GM21447 (cell line): ENCODE measurements around the gene UGT2B7.
"Not testable (repeated sequence)": the region's sequence is repeated elsewhere in the genome, so short reads cannot be mapped to it uniquely, and the experiment has no call there.

Experiments
- ATAC-seq: cut with Tn5 transposase; IDR thresholded peaks from one replicate; pipeline ENCODE4 v1.9.1; 2021; ENCODE audit not compliant: unreplicated experiment

The UGT2B7 gene

GRCh38 chr4:69078852-69079251 is 17.4 kb upstream of the UGT2B7 start:
- no peak for ATAC-seq

GRCh38 chr4:69088473-69088872 is 7.8 kb upstream of the UGT2B7 start:
- no peak for ATAC-seq

GRCh38 chr4:69089388-69089787 is 6.9 kb upstream of the UGT2B7 start:
- ATAC-seq: no peak

- ATAC-seq: no peak
Measured at GRCh38 chr4:69092190-69092589, 4.1 kb upstream of the UGT2B7 start.

- ATAC-seq: no peak
Measured at GRCh38 chr4:69092980-69093568, 3.2 kb upstream of the UGT2B7 start.

GRCh38 chr4:69093681-69094080 is 2.6 kb upstream of the UGT2B7 start:
- no peak for ATAC-seq

- ATAC-seq: no peak
Measured at GRCh38 chr4:69095301-69095731, 958 bp upstream of the UGT2B7 start.

- ATAC-seq: no peak
Measured at GRCh38 chr4:69096810-69097209, 536 bp downstream of the UGT2B7 start.

- no peak for ATAC-seq
Measured at GRCh38 chr4:69098470-69098869, 2.2 kb downstream of the UGT2B7 start.

GRCh38 chr4:69099910-69100309 is 3.6 kb downstream of the UGT2B7 start:
- no peak for ATAC-seq

- not testable (repeated sequence) for ATAC-seq
Measured at GRCh38 chr4:69102668-69103067, 6.4 kb downstream of the UGT2B7 start.

GRCh38 chr4:69104719-69105275 is 8.5 kb downstream of the UGT2B7 start:
- ATAC-seq: no peak

- not testable (repeated sequence) for ATAC-seq
Measured at GRCh38 chr4:69115151-69115850, 19.0 kb downstream of the UGT2B7 start.

GRCh38 chr4:69115851-69116213 is 19.6 kb downstream of the UGT2B7 start:
- no peak for ATAC-seq

GRCh38 chr4:69116645-69117321 is 20.5 kb downstream of the UGT2B7 start:
- ATAC-seq: no peak

- ATAC-seq: no peak
Measured at GRCh38 chr4:69120870-69121269, 24.6 kb downstream of the UGT2B7 start.

- no peak for ATAC-seq
Measured at GRCh38 chr4:69122476-69122875, 26.2 kb downstream of the UGT2B7 start.

GRCh38 chr4:69124941-69125340 is 28.7 kb downstream of the UGT2B7 start:
- ATAC-seq: no peak

- ATAC-seq: no peak
Measured at GRCh38 chr4:69126024-69126423, 29.8 kb downstream of the UGT2B7 start.

GRCh38 chr4:69133993-69134392 is 37.7 kb downstream of the UGT2B7 start:
- ATAC-seq: no peak

- no peak for ATAC-seq
Measured at GRCh38 chr4:69134471-69134870, 38.2 kb downstream of the UGT2B7 start.

GRCh38 chr4:69141320-69141719 is 45.0 kb downstream of the UGT2B7 start:
- ATAC-seq: no peak
